ENCODE results near the gene FOXO3.

GRCh38 chr6:108638993-108639392, 78.3 kb downstream of the FOXO3 start:
- TF ChIP-seq EZH2phosphoT487 (IDR thresholded peaks at IDR 0.05; ENCODE audit: insufficient read depth, low read depth) (no peak), EZH2 (IDR thresholded peaks at IDR 0.05; ENCODE audit: insufficient read depth, poor library complexity, severe bottlenecking) (no peak)

All from GM23248 (cell line).